Right cardiac atrium (tissue), 5 donors: Measurements from ENCODE around the gene KCNJ10. TPM values are rescaled to one million over a fixed set of nuclear protein-coding genes. Genes with fewer than 3 reads are reported as not detected.

Experiments used
- polyA plus RNA-seq: library from polyadenylated mRNA; stranded (reverse); fragments of 200-250 nt; gene quantifications from one replicate; pipeline ENCODE4 v1.2.3, GENCODE V29; 2013
- total RNA-seq, 4 donors: library from RNA; stranded (reverse); fragmentation: NEBNext Ultra II Directional; extraction: Animal tissue kit (Norgen Biotek cat#: 25700); gene quantifications; one replicate each; pipeline ENCODE4 v1.2.1, GENCODE V29; 2021
- donor health status: healthy with polysubstance abuse.
- donor health status: DM: no; HTN: yes; CAD: no.
- donor health status: DM: no; HTN: no; CAD: no.
- donor health status: DM: no; HTN: yes; CAD: no; lungs with severe emphysema.
- donor health status: DM: yes; HTN: yes; CAD: no.

The KCNJ10 gene
- total and polyA plus RNA-seq, 5 donors = 0.11 to 0.31 (median 0.18) TPM

Other genes with a start within 250 kb of the KCNJ10 start
- gene SLAMF8, start 243.3 kb downstream of the KCNJ10 start, total RNA-seq = 1 to 10 TPM; 1.7 to 4.5 (median 2.3) TPM
- gene SLAMF8, start 243.3 kb downstream of the KCNJ10 start, polyA plus RNA-seq = 0.52 TPM
- gene VSIG8, start 207.5 kb downstream of the KCNJ10 start, total RNA-seq = under 1 TPM in 2 of 4 donors, not detected in 2; 0.19 to 0.23 TPM
- gene VSIG8, start 207.5 kb downstream of the KCNJ10 start, polyA plus RNA-seq = 0.07 TPM
- gene CFAP45, start 170.0 kb downstream of the KCNJ10 start, total RNA-seq = 1 to 10 TPM; 3.4 to 5.6 (median 3.9) TPM
- gene CFAP45, start 170.0 kb downstream of the KCNJ10 start, polyA plus RNA-seq = 9.4 TPM
- gene TAGLN2, start 144.7 kb downstream of the KCNJ10 start, total RNA-seq = 100 to 1,000 TPM; 117 to 253 (median 162) TPM
- 186 TPM for gene TAGLN2, start 144.7 kb downstream of the KCNJ10 start, polyA plus RNA-seq
- 1 to 10 TPM in 3 of 4 donors, under 1 TPM in 1; 0.17 to 2.7 (median 2.3) TPM for gene IGSF9, start 124.5 kb downstream of the KCNJ10 start, total RNA-seq
- 1.3 TPM for gene IGSF9, start 124.5 kb downstream of the KCNJ10 start, polyA plus RNA-seq
- not detected for gene SLAMF9, start 115.9 kb downstream of the KCNJ10 start, total RNA-seq
- not detected for gene SLAMF9, start 115.9 kb downstream of the KCNJ10 start, polyA plus RNA-seq
- gene PIGM, start 38.2 kb downstream of the KCNJ10 start, total RNA-seq = 1 to 10 TPM; 4.0 to 4.6 (median 4.3) TPM
- gene PIGM, start 38.2 kb downstream of the KCNJ10 start, polyA plus RNA-seq = 2.7 TPM
- gene KCNJ9, start 11.4 kb upstream of the KCNJ10 start, total RNA-seq = not detected
- gene KCNJ9, start 11.4 kb upstream of the KCNJ10 start, polyA plus RNA-seq = not detected
- 10 to 100 TPM; 18.3 to 24.2 (median 19.8) TPM for gene IGSF8, start 28.5 kb upstream of the KCNJ10 start, total RNA-seq
- 18.2 TPM for gene IGSF8, start 28.5 kb upstream of the KCNJ10 start, polyA plus RNA-seq
- gene ATP1A2, start 45.6 kb upstream of the KCNJ10 start, total RNA-seq = 100 to 1,000 TPM; 150 to 323 (median 257) TPM
- 89.6 TPM for gene ATP1A2, start 45.6 kb upstream of the KCNJ10 start, polyA plus RNA-seq
- gene ATP1A4, start 81.4 kb upstream of the KCNJ10 start, total RNA-seq = under 1 TPM in 3 of 4 donors, not detected in 1; 0.08 to 0.43 (median 0.28) TPM
- gene ATP1A4, start 81.4 kb upstream of the KCNJ10 start, polyA plus RNA-seq = 0.07 TPM
- gene CASQ1, start 120.4 kb upstream of the KCNJ10 start, total RNA-seq = 10 to 100 TPM in 3 of 4 donors, 1 to 10 TPM in 1; 9.5 to 24.7 (median 15.3) TPM
- gene CASQ1, start 120.4 kb upstream of the KCNJ10 start, polyA plus RNA-seq = 33.3 TPM
- gene PEA15, start 135.2 kb upstream of the KCNJ10 start, total RNA-seq = 100 to 1,000 TPM; 169 to 223 (median 197) TPM
- 219 TPM for gene PEA15, start 135.2 kb upstream of the KCNJ10 start, polyA plus RNA-seq
- gene DCAF8, start 192.4 kb upstream of the KCNJ10 start, total RNA-seq = 100 to 1,000 TPM; 113 to 152 (median 122) TPM
- 97.8 TPM for gene DCAF8, start 192.4 kb upstream of the KCNJ10 start, polyA plus RNA-seq
- 100 to 1,000 TPM in 2 of 4 donors, 10 to 100 TPM in 2; 97.4 to 113 (median 105) TPM for gene PEX19, start 215.0 kb upstream of the KCNJ10 start, total RNA-seq
- 42.5 TPM for gene PEX19, start 215.0 kb upstream of the KCNJ10 start, polyA plus RNA-seq